LHCN-M2 (cell line): ENCODE data around the gene TFF3. TPM values are rescaled to one million over a fixed set of nuclear protein-coding genes. Genes with fewer than 3 reads are reported as not detected.

Source experiments
- DNase-seq: peaks from one replicate; pipeline ENCODE4 v3.0.0-alpha.2; 2012; ENCODE audit warnings: low read depth
- polyA plus RNA-seq: library from polyadenylated mRNA; unstranded; fragments of >200 nt; gene quantifications from one replicate; pipeline ENCODE4 v1.2.1, GENCODE V29; 2012; ENCODE audit warnings: missing spikeins
- total RNA-seq: library from RNA; depleted of rRNA; stranded (reverse); fragments of >200 nt; gene quantifications from 2 replicates; pipeline ENCODE4 v1.2.3, GENCODE V29; 2014; rRNA removed

TFF3 gene
- not detected in 2 replicates for total RNA-seq
- polyA plus RNA-seq, result not detected

DNA sequence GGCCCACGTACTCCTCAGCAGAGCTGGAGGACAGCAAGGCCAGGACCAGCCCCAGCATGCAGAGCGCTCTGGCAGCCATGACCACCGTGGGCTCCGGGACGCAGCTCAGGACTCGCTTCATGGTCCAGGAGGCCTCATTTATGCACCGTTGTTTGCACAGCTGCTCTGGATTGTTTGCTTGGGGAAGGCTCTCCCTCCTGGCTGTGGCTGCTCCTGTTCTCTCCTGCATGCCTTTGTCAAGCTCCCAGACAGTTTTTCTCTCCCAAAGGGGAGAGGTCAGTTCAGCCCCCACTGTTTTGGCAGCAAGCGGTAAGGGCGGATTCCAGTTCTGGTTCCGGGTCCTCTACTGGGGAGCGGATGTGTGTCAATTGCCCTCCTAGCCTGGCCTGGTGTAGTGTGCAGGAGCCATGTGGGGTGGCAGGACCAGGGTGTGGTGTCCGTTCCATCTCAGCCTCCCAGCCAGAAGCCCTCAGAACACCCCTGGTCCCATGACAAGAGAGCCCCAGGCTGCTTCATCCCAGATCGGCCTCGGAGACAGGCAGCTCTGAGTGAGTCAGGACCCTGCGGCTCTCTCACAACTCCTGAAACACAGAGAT is at the start of gene TFF3:
TFF3 (minus strand) TSS at position 114 of the 596 bp plus-strand sequence; CDS start at position 79, 35 bp downstream.
- DNase-seq, result no peak

- DNase-seq, result no peak
Observed at GRCh38 chr21:42364304-42364865, 49.2 kb upstream of the TFF3 start.

GRCh38 chr21:42363312-42363711 is 48.1 kb upstream of the TFF3 start:
- no peak for DNase-seq

GRCh38 chr21:42362700-42363099 is 47.5 kb upstream of the TFF3 start:
- no peak for DNase-seq

DNA sequence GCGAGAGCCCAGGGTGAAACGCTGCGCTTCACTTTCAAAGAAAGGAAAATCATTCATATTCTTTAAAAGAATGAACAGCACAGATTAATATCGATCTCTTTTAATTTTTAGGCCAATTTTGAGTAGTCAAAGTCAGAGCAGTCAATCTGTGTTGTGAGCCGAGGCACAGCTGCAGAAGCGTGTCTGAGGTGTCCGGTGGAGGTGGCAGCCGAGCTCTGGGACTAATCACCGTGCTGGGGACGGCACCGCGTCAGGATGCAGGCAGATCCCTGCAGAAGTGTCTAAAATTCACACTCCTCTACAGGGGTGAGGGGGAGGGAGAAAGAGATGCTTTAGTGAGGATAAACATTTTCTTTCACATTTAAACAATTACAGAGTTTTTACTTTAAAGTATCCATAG is 47.0 kb upstream of the TFF3 start:
- no peak for DNase-seq

DNA sequence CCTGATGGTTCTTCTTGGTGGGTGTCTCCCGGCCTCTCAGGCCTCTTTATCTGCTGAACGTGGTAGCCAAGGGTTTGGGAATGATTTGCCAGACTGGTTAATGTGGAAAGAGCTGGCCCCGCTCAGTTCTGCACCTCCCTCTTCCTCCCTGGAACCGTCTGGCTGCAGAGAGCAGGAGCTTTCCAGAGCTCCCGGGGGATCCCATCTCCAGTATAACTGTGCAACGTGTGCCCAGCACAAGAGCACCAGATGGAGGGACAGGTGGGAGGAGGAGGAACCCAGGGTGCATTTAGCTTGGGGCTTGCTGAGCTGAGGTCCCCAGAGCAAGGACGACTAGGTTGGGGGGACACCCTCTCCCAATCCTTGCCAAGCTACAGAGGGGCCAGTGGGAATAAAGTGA is 46.1 kb upstream of the TFF3 start:
- DNase-seq, result no peak

GRCh38 chr21:42360317-42360716 is 45.1 kb upstream of the TFF3 start:
- no peak for DNase-seq

DNA sequence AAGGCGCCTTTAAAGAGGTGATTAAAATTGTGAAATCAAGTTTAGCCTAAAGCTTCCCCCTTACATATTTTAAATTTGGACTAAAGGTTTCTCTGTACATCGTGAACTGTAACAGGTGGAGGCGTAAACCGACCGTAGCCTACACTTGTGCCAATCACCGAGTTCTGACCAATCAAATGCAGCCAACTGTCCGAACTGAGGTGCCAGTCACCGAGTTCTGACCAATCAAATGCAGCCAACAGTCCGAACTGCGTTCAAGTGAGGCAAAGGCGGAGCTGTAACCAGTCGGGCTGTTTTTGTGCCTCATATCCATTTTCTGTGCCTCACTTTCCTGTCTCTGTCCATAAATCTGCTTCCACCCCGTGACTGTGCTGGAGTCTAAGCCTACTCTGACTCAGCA is 43.7 kb upstream of the TFF3 start:
- DNase-seq, result no peak

DNA sequence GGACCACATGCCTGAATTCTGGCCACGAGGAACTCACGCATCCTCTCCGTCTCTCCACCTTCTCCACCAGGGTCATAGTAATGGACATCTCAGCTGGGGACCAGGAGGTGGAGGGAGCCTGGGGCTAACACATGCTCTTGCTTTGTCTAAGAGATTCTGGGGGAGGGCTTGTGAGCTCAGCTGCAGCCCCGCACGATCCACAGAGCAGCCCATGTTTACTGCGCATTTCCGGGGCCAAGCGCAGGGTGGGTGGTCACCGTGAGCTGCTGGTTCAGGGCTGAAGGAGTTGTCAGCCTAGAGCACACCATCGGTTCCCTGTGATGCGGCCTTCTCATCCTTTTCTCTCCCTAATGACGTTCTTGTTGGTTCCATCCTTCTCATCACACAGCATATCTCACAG is 43.1 kb upstream of the TFF3 start:
- DNase-seq, result no peak

DNA sequence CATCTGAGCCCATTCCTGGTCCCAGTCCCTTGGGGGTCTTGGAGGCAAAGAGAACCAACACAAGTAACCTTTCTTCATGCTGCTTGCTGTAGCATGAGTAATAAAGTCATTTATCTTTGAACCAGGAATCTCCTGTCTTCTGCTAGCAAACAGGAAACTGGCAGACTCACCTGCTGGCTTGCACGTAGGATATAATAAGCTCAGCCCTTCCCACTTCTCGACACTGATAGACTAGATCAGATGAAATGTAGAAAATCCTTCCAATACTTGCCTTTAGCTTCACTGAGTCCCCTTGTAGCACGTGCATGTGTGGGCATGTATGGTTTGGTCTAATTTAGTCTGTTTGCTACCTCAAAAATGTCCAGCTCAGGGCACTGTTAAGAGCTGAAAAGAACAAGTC is 42.1 kb upstream of the TFF3 start:
- DNase-seq, result no peak

DNA sequence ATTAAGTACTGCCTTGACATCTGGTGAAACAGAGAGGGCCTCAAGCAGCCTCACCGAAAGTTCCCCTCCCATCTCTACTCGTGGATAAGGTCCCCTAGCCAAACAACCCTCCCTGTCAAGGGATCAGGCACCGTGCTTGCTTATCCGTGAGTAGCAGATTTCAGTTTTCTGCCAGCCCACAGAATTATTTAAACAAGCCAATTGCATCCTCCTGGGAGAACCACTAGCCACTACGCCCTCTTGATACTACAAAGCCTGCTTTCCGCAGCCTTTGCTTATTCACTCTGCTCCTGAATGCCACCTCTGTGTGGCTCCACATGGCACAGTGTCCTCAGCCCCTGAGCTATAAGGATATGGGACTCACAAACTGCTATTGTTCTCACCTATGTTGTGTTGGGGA is 41.4 kb upstream of the TFF3 start:
- DNase-seq, result no peak

GRCh38 chr21:42356046-42356445 is 40.8 kb upstream of the TFF3 start:
- no peak for DNase-seq

DNA sequence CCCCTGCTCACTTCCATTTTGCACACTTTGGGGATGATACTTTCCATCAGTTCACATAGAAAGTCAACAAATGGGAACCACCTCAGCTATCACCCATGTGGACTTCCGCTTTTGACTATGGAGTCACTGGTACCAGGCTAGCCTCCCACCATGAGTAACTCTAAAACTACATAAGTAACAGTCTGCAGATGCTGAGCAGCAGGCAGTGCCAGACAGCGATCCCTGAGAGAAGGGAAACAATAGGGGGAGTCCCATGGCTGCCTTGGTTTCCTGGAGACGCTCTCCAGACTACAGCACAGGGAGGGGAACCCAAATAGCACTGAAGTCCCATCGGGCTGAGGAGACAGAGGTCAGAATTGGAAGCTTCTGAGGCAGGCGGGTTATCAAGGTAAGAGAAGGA is 38.4 kb upstream of the TFF3 start:
- DNase-seq, result no peak

DNA sequence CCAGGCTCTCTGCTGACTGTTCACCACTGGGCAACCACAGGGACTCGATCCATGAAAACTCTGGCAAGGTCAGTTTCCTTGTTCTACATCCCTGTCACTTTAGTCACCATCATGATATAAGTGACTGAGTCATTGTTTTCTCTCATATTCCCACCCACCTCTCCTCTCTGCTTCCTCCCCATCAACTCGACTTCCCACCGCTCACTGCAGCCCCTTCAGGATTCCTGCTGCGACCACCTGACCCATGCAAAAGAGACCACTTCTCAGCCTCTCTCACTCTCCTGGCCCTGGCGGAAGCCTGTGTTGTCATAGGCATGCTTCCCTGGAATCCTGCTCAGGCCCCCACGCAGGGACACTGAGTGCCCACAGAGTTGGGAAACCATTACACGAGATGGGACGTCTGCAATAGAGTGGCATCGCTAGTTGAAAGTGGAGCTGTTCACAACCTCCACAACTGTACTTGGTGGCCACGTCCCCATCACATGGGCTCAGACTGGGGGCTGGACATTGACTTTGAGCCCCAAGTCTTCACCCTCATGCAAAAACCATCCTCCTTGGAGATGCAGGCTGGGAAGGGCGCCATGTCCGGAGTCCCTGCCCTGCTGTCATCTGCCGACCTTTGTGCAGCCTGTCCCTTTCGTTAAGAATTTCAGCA is 37.4 kb upstream of the TFF3 start:
- DNase-seq, result no peak

GRCh38 chr21:42351626-42352440 is 36.6 kb upstream of the TFF3 start:
- no peak for DNase-seq

GRCh38 chr21:42350927-42351426 is 35.8 kb upstream of the TFF3 start, which contains the start of gene TFF2:
Gene TFF2 (minus strand): TSS chr21:42350994. CDS start chr21:42350957, 37 bp downstream.
- DNase-seq, result no peak

DNA sequence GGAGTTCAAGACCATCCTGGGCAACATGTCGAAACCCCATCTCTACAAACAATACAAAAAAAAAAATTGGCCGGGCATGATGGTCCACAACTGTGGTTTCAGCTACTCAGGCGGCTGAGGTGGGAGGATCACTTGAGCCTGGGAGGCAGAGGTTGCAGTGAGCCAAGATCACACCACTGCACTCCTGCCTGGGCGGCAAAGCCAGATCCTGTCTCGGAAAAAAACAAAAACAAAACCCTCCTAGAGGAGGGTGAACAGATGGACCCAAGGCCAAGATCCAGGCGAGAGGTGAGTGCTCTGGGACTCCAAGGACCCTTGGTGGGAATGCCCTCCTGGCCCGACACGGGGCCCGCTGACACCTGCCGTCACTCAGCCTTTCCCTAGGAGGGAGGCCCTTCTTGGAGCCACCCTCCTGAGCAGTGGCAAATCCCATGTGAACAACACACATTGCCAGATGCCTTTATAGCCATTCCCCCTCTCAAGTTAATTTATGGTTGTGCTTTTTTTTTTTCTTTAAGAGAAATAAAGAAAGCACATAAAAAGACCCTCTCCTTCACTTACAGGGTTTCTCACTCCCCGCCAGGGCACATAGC is 35.2 kb upstream of the TFF3 start:
- no peak for DNase-seq

GRCh38 chr21:42349420-42350317 is 34.5 kb upstream of the TFF3 start:
- no peak for DNase-seq

DNA sequence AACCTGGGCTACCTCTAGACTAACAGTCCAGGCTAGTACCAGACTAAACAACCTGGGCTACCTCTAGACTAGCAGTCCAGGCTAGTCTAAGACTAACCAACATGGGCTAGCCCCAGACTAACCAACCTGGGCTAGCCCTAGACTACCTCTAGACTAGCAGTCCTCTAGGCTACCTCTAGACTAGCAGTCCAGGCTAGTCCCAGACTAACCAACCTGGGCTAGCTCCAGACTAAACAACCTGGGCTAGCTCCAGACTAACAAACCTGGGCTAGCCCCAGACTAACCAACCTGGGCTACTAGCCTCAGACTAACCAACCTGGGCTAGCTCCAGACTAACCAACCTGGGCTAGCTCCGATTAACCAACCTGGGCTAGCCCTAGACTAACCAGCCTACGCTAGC is 33.6 kb upstream of the TFF3 start:
- DNase-seq, result no peak

- DNase-seq, result no peak
Observed at GRCh38 chr21:42347601-42348327, 32.6 kb upstream of the TFF3 start.
